GM12892 (cell line): ENCODE results near the gene TRMT13.

Experiments used
- POLR2A ChIP-seq: IDR thresholded peaks from 2 replicates; pipeline ENCODE4 v1.6.1; 2011; ENCODE audit warnings: low read depth, low read length, control low read depth
- POLR2AphosphoS5 ChIP-seq: IDR thresholded peaks from 2 replicates; pipeline ENCODE4 v1.6.1; 2011; ENCODE audit warnings: low read depth, low read length, control low read depth

- TF ChIP-seq POLR2A (no peak), POLR2AphosphoS5 (no peak)
These were observed 29.9 kb downstream of the TRMT13 start for GRCh38 chr1:100162881-100163280.
